GM19397 (cell line): ENCODE measurements around the gene MPPED2.
A peak's percentile ranks its signal among the peaks of the same experiment; 100 is the strongest.

ENCODE experiments used
- ATAC-seq: cut with Tn5 transposase; IDR thresholded peaks from one replicate; pipeline ENCODE4 v1.9.1; 2021; ENCODE audit warnings: mild to moderate bottlenecking, moderate library complexity; ENCODE audit not compliant: unreplicated experiment

MPPED2 gene, protein sequence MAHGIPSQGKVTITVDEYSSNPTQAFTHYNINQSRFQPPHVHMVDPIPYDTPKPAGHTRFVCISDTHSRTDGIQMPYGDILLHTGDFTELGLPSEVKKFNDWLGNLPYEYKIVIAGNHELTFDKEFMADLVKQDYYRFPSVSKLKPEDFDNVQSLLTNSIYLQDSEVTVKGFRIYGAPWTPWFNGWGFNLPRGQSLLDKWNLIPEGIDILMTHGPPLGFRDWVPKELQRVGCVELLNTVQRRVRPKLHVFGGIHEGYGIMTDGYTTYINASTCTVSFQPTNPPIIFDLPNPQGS

DNA sequence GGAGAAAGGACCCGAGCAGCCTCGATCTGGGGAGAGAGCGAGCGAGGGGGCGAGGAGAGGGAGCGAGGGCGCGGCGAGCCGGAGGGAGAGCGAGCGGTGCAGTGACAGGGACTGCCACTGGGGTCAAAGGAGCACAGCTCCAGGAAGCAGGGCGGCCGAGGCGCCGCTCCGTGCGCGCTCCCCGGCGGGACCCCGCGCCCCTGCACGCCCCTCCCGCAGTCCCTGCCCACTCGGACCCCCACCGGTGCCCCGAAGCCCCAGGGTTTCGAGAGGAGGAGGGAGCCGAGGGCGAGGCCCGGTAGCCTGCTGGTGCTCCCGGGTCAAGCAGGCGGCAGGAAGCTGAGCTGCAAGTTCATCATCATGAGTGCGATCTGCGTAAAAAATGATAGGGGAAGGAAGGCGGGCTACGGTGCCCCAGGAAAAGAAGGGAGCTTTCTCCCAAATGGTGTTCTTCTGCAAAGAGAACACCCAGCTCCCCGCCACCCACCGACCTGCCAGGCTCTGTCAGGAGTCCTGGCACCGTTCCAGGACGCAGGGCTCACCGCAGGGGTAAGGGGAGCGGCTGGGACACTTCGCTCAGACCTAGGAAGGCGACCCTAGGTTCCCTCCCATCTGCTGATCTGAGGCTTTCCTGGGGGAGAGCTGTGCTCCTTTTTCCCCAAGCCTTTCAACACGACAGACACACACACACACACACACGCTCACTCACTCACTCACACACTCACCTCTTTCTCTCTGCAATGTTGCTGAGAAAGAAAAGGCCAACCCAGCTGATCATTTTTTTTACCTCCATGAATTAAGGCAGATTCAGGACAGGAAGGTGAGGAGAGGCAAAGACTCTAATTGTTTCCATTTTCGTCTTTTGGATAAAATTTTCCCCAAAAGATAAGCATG is at the start of gene MPPED2:
Gene MPPED2, minus strand, starts transcription at position 103 of the 894 bp plus-strand sequence. CDS start 5,980 bp downstream, outside the sequence.
- ATAC-seq: peak; percentile 92

DNA sequence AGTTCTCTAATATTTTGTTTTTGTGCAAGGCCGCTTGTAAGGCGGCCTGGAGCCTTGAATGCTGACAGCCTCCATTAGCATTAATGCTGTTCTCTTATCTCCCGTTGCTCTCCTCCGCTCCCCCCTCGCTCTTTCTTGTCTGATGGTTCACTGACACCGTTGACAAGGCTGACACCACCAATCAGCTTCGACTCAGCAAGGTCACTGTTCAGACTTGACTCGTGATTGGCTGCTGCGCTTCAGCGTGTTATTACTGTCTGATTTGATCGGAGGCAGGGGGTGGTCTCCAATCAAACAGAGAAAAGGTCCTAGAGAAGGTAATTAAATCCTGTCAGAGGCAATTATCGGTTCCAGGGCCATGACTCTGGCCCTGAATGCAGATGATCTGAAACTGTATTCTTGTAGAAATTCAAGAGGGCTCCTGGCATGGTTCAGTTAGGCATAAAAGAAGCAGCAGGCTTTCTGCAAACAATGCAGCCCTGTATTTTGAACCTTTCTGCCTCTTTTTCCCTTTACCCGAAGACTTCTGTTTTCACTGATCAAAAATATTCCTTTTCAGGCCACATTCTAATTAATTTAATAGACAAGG is 49.3 kb upstream of the MPPED2 start:
- no peak for ATAC-seq

DNA sequence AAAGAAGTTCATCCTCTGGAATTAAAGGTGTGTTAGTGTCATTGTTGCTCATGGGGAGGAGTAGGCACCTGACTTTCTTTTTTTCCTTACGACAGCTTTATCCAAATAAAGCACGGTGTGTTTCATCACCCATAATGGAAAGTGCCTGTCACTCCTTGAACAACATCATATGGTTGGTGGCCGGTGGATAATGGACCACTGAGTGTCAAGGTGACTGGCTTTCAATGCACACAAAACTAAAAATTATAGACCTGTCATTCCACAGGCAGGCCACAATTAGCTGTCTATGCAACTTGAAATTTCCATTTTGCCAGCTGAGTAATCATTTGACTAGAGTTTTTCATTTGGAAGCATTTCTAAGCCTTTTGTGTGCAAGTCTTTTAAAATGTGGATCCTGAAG is 45.0 kb upstream of the MPPED2 start:
- ATAC-seq: no peak

DNA sequence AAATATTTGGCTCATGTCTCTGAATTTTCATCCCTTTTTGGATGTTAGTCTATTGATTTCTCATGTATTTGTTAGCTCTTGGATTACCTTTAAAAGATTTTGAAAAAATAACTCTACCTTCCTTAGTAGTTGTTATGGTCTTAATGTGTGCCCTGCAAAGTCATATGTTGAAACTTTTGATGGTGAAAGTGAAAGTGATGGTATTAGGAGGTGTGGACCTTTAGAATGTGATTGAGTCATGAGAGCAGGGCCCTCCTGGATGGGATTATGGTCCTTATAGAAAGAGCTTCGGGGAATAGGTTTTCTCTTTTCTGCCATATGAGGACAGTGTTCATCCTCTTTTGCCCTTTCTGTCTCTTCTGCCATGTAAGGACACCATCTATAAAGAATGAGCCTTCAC is 33.6 kb upstream of the MPPED2 start:
- no peak for ATAC-seq

DNA sequence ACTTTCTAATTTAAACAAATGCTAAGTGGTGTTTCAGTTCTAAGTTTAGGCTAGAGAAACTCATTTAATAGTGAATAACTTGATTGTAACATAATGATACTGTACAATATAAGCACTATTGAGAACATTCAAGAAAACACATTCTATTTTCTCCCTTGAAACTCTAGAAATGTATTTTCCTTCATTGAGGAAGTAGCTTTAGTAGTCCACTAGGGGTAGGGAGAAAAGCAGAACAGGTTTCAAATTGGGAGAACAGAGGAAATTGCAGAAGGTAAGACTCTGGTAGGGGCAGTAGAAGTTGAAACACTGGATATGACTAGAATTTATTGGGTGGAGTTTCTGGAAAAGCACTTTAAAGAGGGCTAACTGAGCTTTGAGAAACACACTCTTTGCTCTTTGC is 31.6 kb upstream of the MPPED2 start:
- ATAC-seq: no peak

DNA sequence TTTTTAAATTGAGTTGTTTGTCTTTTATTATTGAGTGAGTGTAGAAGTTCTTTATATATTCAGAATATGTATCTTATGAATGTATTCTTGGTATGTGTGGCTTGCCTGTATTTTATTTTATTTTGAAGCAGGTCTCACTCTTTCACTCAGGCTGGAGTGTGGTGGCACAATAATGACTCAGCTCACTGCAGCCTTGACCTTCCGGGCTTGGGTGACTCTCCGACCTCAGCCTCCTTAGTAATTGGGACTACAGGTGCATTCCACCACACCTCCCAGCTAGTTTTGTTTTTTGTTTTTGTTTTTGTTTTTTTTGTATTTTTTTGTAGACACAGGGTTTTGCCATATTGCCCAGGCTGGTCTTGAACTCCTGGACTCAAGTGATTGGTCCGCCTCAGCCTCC is 24.5 kb upstream of the MPPED2 start:
- ATAC-seq: no peak

DNA sequence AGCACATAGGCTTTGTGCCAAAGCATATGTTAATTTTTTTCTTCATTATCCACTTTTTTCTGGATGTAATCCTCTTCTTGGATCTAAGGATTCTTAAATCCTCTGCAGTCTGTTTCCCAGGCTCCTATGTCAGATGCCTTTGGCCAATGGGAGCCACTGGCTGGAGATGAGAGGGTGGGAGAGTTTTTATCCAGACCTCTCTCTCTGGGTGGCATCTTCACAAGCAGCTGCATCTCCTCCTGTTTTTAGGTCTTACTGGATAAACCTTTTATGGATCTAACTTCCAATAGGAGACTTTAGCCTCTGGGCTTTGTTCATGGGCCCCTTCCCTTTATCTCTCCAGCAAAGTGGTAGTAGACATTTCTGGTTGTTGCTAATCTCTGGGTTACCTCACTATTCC is 22.4 kb upstream of the MPPED2 start:
- ATAC-seq: no peak

DNA sequence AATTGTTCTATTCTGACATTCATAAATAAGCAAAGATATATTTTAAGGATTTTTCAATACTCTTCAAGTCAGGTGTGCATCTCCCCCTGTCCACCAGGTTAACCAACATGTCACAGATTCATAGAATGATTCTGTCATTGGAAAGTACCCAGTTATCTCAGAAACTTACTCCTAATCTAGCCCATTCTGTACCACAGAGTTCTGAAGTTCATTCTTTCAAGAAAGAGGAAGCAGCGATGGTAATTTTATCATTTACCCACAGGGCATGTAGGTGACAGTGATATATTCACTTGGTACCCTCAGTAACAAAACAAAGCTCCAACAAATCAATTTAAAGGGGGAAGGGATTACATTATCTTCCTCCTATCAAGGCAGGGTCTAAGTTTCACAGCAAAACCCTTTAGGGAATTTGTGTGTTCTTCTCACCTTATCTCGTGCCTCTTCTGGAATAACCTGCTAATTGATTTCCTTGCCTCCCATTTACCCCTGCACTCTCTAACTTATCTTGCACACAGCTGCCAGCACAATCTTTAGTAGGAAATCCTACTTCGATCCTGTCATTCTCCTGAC is 19.0 kb upstream of the MPPED2 start:
- no peak for ATAC-seq

DNA sequence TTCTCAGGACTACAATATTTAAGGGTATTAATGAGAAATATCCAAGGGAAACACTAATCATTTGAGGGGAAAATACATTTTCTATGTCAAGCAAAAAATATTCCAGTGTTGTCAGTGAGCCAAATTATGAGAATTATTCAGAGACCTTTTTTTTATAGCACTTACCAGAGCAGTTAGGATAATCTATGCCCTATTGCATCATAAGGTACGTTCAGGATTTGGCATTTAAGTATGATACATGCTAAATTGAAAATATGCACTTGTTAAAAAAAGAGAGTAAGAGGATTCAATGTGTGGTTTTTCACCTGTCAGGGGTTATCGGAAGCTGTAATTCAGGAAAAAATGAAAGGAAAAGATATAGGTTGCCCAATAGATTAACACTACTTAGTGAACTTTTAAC is 17.2 kb upstream of the MPPED2 start:
- no peak for ATAC-seq

DNA sequence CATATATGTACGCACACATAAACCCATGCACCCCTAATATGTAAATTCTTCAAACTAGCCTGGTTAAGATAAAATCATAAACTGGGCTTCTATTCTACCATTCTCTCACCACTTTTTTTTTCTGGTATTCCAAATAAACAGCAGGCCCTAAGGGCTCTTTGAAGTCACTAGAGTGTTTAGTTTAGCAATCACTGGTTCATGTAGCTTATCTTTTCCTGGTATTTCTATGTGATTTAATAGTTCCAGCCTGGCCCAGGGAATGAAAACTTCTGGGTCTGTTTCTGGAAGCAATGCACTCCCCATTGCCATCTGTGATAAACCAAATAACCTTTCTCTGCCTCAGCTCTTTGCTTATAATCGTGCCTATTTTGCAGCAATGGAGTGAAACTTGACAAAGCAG is 10.7 kb upstream of the MPPED2 start:
- no peak for ATAC-seq

DNA sequence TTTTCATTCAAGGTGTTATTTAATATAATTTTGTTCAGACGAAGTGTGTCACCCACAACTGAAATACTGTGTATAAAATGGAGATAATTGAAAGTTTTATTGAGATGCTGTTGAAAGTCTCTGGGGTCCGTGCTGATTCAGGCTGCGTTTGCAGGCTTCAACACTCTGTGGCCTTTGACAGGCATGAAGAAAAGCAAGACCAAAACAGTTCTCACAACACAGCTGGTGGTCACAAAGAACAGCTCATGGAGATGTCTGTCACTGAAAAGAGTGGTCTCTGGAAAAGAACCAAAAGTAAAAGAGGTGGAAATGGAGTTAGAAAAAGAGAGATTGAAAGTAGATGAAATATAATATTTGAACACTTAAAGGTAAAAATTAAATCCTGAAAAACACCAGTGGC is 9.8 kb upstream of the MPPED2 start:
- ATAC-seq: no peak

DNA sequence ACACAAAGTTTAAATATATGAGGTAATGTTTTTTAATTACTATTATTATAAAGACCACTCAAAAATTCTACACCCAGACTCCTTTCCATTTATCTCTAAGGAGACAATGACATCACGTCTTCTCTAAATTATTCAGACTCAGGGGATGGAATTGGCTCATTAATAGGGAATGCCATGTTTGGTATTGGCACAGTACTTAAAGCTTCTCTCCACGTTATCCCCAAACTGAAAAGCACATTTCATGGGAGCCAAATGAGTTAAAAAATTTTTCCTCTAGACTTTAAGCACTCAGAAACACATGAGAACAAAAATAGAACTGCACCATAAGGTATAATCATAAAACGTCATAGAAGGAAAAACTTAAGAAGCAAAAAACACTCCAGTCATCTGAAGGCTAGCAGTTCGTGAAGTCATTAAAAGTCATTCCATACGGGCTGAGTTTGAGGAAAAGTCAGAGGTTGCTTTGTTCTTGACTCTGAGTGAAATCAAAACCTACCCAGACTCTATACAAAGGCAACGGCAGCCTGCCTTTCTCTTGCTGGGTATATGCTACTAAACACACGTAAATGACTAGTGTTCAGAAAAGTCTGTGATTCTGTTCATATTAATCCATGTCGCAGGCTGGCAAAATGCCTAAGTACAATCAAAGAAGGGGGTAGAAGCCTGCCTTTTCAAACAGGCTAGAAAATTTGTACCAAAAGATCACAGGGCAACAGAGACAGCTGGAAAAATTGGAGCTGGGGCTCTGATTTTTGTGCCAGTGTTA is 8.7 kb upstream of the MPPED2 start:
- ATAC-seq: no peak

DNA sequence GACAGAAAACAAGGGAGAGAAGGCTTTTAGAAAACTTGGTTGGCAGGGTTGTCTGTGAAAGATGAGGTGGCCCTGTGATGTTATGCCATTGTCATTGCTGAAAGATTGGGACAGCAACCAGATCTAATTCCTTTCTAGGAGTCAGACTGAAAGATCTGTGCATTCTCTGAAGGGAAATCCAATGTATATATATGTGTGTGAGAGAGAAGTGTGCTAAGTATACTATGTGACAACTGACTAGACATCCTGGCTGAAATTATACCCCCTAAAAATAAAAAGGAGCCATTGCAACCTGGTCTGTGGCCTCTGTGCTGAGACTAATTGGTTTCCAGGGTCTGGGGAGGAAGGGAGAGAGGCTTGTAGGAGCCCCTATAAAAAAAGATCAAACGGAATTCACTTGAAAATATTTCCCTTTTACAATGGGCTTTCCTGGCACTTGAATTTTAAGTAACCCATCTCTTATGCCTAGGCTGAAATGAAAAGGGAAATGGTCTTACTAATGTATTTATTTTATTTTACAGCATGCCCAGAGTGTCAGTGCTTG is 1.2 kb upstream of the MPPED2 start:
- ATAC-seq: no peak

DNA sequence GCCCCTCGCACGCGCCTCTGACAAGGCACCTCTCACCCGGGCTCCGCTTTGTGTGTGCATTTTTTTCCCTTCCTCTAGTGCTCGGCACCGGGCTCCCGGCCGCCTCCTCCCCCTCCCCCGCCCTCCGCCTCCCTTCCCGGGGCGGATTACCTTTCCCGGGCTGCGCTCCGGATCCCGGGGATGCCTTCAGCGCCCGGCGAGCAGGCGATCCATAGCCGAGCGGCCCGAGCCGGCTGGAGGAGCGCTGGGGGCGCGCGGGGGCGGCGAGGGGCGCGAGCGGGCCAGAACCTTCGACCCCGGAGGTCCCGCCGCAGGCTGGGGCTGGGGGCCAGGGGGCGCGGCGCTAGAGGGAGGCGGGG is 282 bp downstream of the MPPED2 start:
- ATAC-seq: peak; percentile 25

DNA sequence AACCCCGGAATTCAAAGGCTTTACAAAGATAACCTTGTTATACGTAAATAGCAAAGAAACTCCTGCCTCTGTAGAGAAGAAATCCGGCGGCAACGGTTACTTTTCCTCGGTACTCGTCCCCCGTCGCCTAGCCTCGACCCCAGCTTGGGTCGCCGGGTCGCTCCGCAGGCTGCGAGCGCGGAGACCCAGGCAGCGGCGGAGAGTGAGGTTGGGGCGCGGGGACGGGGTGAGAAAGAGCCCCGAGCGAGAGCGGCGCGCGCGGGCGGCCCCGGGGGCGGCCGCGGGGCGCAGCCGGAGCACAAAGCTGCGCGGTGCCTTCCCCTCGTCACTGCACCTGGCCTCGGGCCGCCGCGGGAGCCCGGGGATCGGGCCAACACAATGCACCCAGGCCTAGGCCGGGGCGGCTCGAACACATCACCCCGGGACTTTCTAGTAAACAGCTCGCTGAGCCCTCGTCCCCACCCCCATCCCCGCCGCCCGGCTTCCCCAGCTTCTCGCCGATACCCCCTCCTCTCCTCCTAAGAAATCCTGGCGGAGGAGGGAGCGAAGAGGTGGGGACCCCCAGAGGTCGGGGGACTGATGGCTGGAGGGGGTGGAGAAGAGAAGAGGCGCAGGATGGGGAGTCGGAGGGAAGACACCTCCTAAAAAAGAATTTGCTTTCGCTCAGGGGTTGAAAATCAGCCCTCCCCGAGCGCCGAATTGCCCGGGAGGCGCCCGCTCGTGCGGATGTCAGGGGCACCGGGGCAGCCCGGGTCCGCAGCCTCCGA is 845 bp downstream of the MPPED2 start:
- peak; percentile 28 for ATAC-seq

DNA sequence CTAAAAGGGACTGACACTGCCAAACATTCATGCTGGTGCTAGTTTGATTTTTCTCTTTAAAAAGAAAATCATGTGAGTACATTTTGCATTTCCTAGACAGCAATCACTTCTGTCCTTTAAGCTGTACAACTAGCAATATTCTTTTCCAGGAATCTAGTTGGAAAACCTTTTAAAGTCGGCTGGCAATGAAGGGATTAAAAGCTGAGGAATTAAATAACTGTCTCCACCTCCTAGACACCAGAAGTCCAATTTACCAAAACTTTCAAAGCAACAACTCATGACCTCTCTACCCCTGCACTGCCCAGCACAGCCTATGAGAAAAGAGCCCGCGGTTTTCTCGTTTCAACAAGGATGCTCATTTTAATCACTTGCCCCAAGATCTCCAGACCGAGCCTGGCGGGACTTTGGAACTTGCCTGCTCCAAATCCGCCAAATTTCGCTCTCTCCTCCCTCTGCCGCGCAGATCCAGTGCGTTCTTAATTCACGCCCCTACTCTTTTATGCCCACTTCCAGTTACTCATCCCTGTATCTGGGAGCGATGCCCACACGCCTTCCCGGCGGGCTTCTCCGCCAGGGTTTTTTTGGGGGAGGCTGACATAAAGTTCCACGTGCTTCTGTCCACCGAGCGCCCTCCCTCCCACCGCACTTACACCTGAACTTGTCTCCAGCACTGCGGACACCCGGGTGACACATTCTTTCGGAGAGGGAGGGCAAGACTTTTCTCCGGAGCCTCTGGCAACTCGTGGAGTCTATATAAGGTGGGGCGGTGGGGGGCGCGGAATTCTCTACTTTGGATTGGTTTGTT is 2.5 kb downstream of the MPPED2 start:
- ATAC-seq: no peak

DNA sequence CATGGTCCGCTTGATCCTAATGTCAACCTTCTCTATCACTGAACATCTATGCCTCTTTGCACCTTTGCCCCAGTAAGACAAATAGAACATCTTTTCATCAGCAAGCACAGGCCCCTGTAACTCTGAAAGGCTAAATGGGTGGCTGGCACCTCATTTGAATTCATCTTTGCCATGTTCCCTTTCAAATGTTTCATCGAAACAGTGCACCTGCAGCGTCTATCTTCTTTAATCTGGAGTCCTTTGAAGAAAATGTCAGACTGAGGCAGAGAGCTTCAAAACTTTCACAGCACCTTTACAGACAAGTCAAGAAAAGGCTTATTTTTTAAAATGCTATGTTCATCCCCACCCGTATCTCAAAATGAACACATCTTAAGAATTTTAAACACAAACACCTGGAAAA is 3.4 kb downstream of the MPPED2 start:
- ATAC-seq: no peak

DNA sequence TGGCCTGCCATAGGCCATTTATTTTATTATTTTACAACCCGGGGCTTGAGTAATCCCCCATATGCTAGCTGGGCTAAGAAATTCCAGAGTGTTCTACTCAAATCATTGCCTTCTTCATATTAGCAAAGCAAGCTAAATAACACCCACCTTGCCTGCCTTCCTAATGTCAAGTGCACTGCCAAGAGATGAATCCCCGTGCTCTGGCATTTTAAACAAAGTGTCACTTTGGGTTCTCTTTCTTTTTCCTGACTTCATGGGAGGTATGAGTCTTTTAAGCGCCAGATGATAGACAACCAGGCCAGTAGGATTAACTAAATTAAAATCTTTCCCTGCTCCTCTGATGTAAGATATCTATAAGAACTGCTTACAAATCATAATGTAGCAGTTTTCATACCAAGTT is 4.5 kb downstream of the MPPED2 start:
- no peak for ATAC-seq

DNA sequence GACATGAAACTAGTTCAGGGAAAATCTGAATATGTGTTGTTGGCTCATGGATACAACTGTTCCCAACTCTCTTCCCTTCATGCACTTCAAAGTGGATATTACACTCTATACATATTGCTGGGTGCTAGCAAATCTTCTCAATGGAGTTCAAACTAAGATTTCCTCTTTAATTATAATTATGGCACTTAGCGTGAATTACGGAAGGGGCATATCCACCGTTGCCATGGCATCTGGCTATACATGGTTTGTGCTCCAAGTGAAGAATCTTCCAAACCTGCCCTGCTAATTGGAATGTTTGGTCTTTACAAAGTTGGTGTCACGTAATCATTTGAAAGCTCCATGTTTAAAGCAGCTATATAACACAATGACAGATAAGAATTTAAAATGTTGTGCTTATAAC is 5.6 kb downstream of the MPPED2 start:
- ATAC-seq: no peak
